Aortic smooth muscle cell (primary cell): ENCODE measurements around the gene PCDH11X. TPM values are rescaled to one million over a fixed set of nuclear protein-coding genes. Genes with fewer than 3 reads are reported as not detected.

ENCODE experiments used
- total RNA-seq: library from RNA; depleted of rRNA; stranded (reverse); fragments of >200 nt; gene quantifications from 2 replicates; pipeline ENCODE4 v1.2.3, GENCODE V29; 2014

Gene PCDH11X
- 0.19 TPM in 1 of 2 replicates, not detected in the other for total RNA-seq

GRCh38 chrX:91779135-91779534, at the start of gene PCDH11X:
TSS of gene PCDH11X (plus strand) at chrX:91779375. CDS start at chrX:91835505, 56,130 bp downstream.

